A549 (cell line): ENCODE measurements around the gene ASMTL. TPM values are rescaled to one million over a fixed set of nuclear protein-coding genes. Genes with fewer than 3 reads are reported as not detected.

Experiments used
- ATAC-seq, 2 experiments: fragments of 200-7000 bp in 1 of 2; fragments of >200 bp in 1 of 2; cut with Nextera tagmentation in 1 of 2; cut with Tn5 transposase in 1 of 2; 3 replicates each; pipeline versions ENCODE4 v1.8.0 to v1.9.1; 2018 to 2020; ENCODE audit warnings: mild to moderate bottlenecking in 1 of 2, moderate library complexity in 1 of 2
- CTCF ChIA-PET: fragments of 300-600 bp; sonication (Branson Sonifier 250); formaldehyde crosslinking; extraction: SDS; loops from one replicate; lab custom pipeline; 2021; ENCODE audit warnings: antibody characterized with exemption, inconsistent platforms; lab: Yijun Ruan, JAX
- POLR2A ChIA-PET: fragments of 350-600 bp; formaldehyde crosslinking; extraction: SDS; loops from one replicate; lab custom pipeline; 2021; ENCODE audit warnings: antibody characterized with exemption, inconsistent platforms; lab: Yijun Ruan, JAX
- DNase-seq, 2 experiments: peaks; one replicate each; pipeline versions ENCODE4 v3.0.0 to v3.0.0-alpha.2; 2011 to 2016; ENCODE audit warnings: low read depth in 1 of 2, low spot score in 1 of 2
- FAIRE-seq: peaks from 2 replicates; lab custom pipeline; 2011; peaks lifted over from hg19 to GRCh38; lab: Jason Lieb, UNC
- H3K27ac ChIP-seq, 2 experiments: fragments of >200 bp; sonication (Bioruptor Twin); formaldehyde crosslinking; 3 replicates each; pipeline ENCODE4 v1.5.1; 2016 to 2017
- H3K4me1 ChIP-seq: fragments of >200 bp; sonication (Bioruptor Twin); formaldehyde crosslinking; 3 replicates; pipeline ENCODE4 v1.6.1; 2016
- H3K4me2 ChIP-seq: fragments of >200 bp; sonication (Bioruptor Twin); formaldehyde crosslinking; 3 replicates; pipeline ENCODE4 v1.6.1; 2016
- H3K4me3 ChIP-seq: fragments of >200 bp; sonication (Bioruptor Twin); formaldehyde crosslinking; 3 replicates; pipeline ENCODE4 v1.5.1; 2016
- H3K9me3 ChIP-seq: fragments of >200 bp; sonication (Bioruptor Twin); formaldehyde crosslinking; 3 replicates; pipeline ENCODE4 v1.6.1; 2016
- CBX8 ChIP-seq: fragments of 200-600 bp; sonication (generic); IDR thresholded peaks from 2 replicates; pipeline ENCODE4 v1.6.1; 2016
- CEBPB ChIP-seq, 2 experiments: fragments of >200 bp in 1 of 2; sonication (Bioruptor Twin) in 1 of 2; formaldehyde crosslinking in 1 of 2; IDR thresholded peaks; 2 replicates each; pipeline ENCODE4 v1.6.1; 2012 to 2016
- CTCF ChIP-seq: fragments of >200 bp; sonication (Bioruptor Twin); formaldehyde crosslinking; IDR thresholded peaks from 3 replicates; pipeline ENCODE4 v1.5.1; 2016
- ESRRA ChIP-seq: fragments of 150-350 bp; IDR thresholded peaks from 2 replicates; pipeline ENCODE4 v1.6.1; 2014; ENCODE audit warnings: mild to moderate bottlenecking, low read length, borderline replicate concordance
- FOSL2 ChIP-seq, 2 experiments: fragments of 450-650 bp in 1 of 2; fragments of >200 bp in 1 of 2; sonication (Bioruptor Twin) in 1 of 2; formaldehyde crosslinking; IDR thresholded peaks; 2 replicates each; pipeline versions ENCODE4 v1.5.0 to v1.6.1; 2016 to 2020; ENCODE audit warnings: mild to moderate bottlenecking in 1 of 2, moderate library complexity in 1 of 2
- HEYL ChIP-seq: fragments of 250-450 bp; sonication (Bioruptor Pico); IDR thresholded peaks from 2 replicates; pipeline ENCODE4 v1.8.0; 2021; ENCODE audit warnings: mild to moderate bottlenecking, moderate library complexity
- HOXA7 ChIP-seq: fragments of 250-450 bp; sonication (Bioruptor Pico); IDR thresholded peaks from 2 replicates; pipeline ENCODE4 v1.5.0; 2020; ENCODE audit warnings: mild to moderate bottlenecking, moderate library complexity
- MAFK ChIP-seq: fragments of 450-650 bp; IDR thresholded peaks from 2 replicates; pipeline ENCODE4 v1.6.1; 2014; ENCODE audit not compliant: partially characterized antibody
- MAZ ChIP-seq: fragments of 150-350 bp; IDR thresholded peaks from 2 replicates; pipeline ENCODE4 v1.6.1; 2014; ENCODE audit warnings: antibody characterized with exemption, low read depth, low read length, borderline replicate concordance
- NFE2L2 ChIP-seq: fragments of 150-350 bp; conservative IDR thresholded peaks from 2 replicates; pipeline ENCODE4 v1.6.1; 2014; ENCODE audit warnings: low read length
- NPAS2 ChIP-seq: fragments of 250-450 bp; sonication (Bioruptor Pico); IDR thresholded peaks from 2 replicates; pipeline ENCODE4 v1.8.0; 2022; ENCODE audit warnings: mild to moderate bottlenecking, moderate library complexity, borderline replicate concordance
- RAD21 ChIP-seq, 2 experiments: fragments of >200 bp in 1 of 2; sonication (Bioruptor Twin) in 1 of 2; formaldehyde crosslinking in 1 of 2; IDR thresholded peaks in 1 of 2; conservative IDR thresholded peaks in 1 of 2; 2 replicates in 1 of 2; 3 replicates in 1 of 2; pipeline ENCODE4 v1.6.1; 2012 to 2018; ENCODE audit warnings: inconsistent platforms in 1 of 2
- SREBF2 ChIP-seq: fragments of 450-650 bp; IDR thresholded peaks from 2 replicates; pipeline ENCODE4 v1.6.1; 2014; ENCODE audit warnings: mild to moderate bottlenecking, moderate library complexity
- ZC3H11A ChIP-seq: fragments of 450-650 bp; IDR thresholded peaks from 2 replicates; pipeline ENCODE4 v1.6.1; 2014; ENCODE audit warnings: antibody characterized with exemption, mild to moderate bottlenecking
- whole genome bisulfite sequencing: methylation state at CpG from one replicate; pipeline ENCODE4 v1.1.6; 2017; ENCODE audit errors: missing lambda C conversion rate; 5-methylcytosine and 5-hydroxymethylcytosine counted together
- polyA plus RNA-seq, 4 experiments: library from polyadenylated mRNA; depleted of rRNA in 3 of 4; stranded (reverse); fragments of >200 nt; fragmentation: RNase III in 1 of 4; extraction: RNeasy Plus Mini Kit Qiagen cat#74134 plus additional on column Dnase treatment in 1 of 4; gene quantifications; 2 replicates in 3 of 4; 3 replicates in 1 of 4; pipeline ENCODE4 v1.2.3, GENCODE V29; 2011 to 2017
- TF ChIP-seq, protein P1 (sequence below): IDR thresholded peaks from 2 replicates; pipeline ENCODE4 v1.6.1; 2012
- TF ChIP-seq, protein P2 (sequence below): IDR thresholded peaks from 2 replicates; pipeline ENCODE4 v1.6.1; 2012
- TF ChIP-seq, protein P3 (sequence below): IDR thresholded peaks from 2 replicates; pipeline ENCODE4 v1.6.1; 2012; ENCODE audit warnings: low read depth, borderline replicate concordance
- TF ChIP-seq, protein P4 (sequence below): fragments of 250-450 bp; sonication (Bioruptor Pico); IDR thresholded peaks from 2 replicates; pipeline ENCODE4 v1.5.0; 2021; ENCODE audit warnings: mild to moderate bottlenecking, moderate library complexity, borderline replicate concordance

Gene ASMTL
- polyA plus RNA-seq, 2 of the 4 experiments (the other 2 are of a cell fraction), result 12.3 to 15.4 TPM

- WGBS, result 63% methylated on average over 8 of the region's 8 CpGs
- ATAC-seq, result no peak
- DNase-seq, result no peak
- Histone ChIP-seq H3K9me3 (no peaks in the 10 kb centered on the region), H3K4me3 (no peak overlapping the region), H3K4me2 (0 out of 3 replicates have a peak overlapping the region, but pooled peaks have one; percentile 9)
- ChIA-PET CTCF (no interaction called here), POLR2A (no interaction called here)
- no peak for TF ChIP-seq NFE2L2
- TF ChIP-seq CTCF, result no peak
- TF ChIP-seq FOSL2 (IDR thresholded peaks at IDR 0.05), result no peak
- TF ChIP-seq FOSL2 (CRISPR knock-in tag; IDR thresholded peaks at IDR 0.05), result no peak
- TF ChIP-seq SREBF2, result no peak
- no peak for TF ChIP-seq NPAS2 (CRISPR knock-in tag)
- TF ChIP-seq CBX8, result no peak
- TF ChIP-seq RAD21 (conservative IDR thresholded peaks at IDR 0.05 in 1 of 2, IDR thresholded peaks at IDR 0.05 in 1 of 2), result no peak
- TF ChIP-seq MAZ, result no peak
- TF ChIP-seq CEBPB (IDR thresholded peaks at IDR 0.05), result no peak
- TF ChIP-seq ESRRA, result no peak
- TF ChIP-seq, protein P1, sequence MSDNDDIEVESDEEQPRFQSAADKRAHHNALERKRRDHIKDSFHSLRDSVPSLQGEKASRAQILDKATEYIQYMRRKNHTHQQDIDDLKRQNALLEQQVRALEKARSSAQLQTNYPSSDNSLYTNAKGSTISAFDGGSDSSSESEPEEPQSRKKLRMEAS, result no peak
- no peak for TF ChIP-seq HOXA7 (CRISPR knock-in tag)
- TF ChIP-seq, protein P2, sequence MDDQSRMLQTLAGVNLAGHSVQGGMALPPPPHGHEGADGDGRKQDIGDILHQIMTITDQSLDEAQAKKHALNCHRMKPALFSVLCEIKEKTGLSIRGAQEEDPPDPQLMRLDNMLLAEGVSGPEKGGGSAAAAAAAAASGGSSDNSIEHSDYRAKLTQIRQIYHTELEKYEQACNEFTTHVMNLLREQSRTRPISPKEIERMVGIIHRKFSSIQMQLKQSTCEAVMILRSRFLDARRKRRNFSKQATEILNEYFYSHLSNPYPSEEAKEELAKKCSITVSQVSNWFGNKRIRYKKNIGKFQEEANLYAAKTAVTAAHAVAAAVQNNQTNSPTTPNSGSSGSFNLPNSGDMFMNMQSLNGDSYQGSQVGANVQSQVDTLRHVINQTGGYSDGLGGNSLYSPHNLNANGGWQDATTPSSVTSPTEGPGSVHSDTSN, result no peak
- TF ChIP-seq, all 56 proteins: peak for 0
- H3K4me1 ChIP-seq, result peaks cover 16% of the 10 kb centered on the region; the same call in 2 of the 3 replicates
- peak overlapping the region; percentile 24 to 60; a peak in 5 of 6 replicates for H3K27ac ChIP-seq
- FAIRE-seq, result no peak
Observed at GRCh38 chrX:1480082-1480785, 27.5 kb upstream of the ASMTL start.

GRCh38 chrX:1477801-1478458 lies 25.2 kb upstream of the ASMTL start:
- TF ChIP-seq ZC3H11A (no peak), HOXA7 (CRISPR knock-in tag) (no peak), HEYL (no peak), MAFK (no peak), ESRRA (no peak)
- TF ChIP-seq, protein P3, sequence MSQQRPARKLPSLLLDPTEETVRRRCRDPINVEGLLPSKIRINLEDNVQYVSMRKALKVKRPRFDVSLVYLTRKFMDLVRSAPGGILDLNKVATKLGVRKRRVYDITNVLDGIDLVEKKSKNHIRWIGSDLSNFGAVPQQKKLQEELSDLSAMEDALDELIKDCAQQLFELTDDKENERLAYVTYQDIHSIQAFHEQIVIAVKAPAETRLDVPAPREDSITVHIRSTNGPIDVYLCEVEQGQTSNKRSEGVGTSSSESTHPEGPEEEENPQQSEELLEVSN, result no peak
- TF ChIP-seq, protein P4, sequence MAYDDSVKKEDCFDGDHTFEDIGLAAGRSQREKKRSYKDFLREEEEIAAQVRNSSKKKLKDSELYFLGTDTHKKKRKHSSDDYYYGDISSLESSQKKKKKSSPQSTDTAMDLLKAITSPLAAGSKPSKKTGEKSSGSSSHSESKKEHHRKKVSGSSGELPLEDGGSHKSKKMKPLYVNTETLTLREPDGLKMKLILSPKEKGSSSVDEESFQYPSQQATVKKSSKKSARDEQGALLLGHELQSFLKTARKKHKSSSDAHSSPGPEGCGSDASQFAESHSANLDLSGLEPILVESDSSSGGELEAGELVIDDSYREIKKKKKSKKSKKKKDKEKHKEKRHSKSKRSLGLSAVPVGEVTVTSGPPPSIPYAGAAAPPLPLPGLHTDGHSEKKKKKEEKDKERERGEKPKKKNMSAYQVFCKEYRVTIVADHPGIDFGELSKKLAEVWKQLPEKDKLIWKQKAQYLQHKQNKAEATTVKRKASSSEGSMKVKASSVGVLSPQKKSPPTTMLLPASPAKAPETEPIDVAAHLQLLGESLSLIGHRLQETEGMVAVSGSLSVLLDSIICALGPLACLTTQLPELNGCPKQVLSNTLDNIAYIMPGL (CRISPR knock-in tag), result no peak
- no peaks in the 10 kb centered on the region for H3K9me3 ChIP-seq
- 65% methylated on average over 8 of the region's 8 CpGs for WGBS
- no peak for ATAC-seq
- CTCF ChIA-PET, result no interaction called here
- DNase-seq, result no peak
- H3K4me3 ChIP-seq, result no peak overlapping the region
- H3K4me2 ChIP-seq, result no peak overlapping the region
- POLR2A ChIA-PET, result no interaction called here
- H3K4me1 ChIP-seq, result peaks cover 16% of the 10 kb centered on the region; the same call in 2 of the 3 replicates
- no peak overlapping the region for H3K27ac ChIP-seq
- FAIRE-seq, result no peak
